Epithelial cell of prostate (primary cell): ENCODE results near the gene RCAN1.
"Not testable (repeated sequence)": the region's sequence is repeated elsewhere in the genome, so short reads cannot be mapped to it uniquely, and the experiment has no call there.

ENCODE experiments used
- DNase-seq: peaks from one replicate; pipeline ENCODE4 v3.0.0-alpha.2; 2011; ENCODE audit warnings: low read depth, low spot score
- H3K27ac ChIP-seq: fragments of 450-650 bp; 2 replicates; pipeline ENCODE4 v1.5.1; 2017; ENCODE audit warnings: mild to moderate bottlenecking

Gene RCAN1

GRCh38 chr21:34623516-34623915, 8.6 kb upstream of the RCAN1 start:
- no peak for DNase-seq
- no peak overlapping the region for H3K27ac ChIP-seq

- DNase-seq, result no peak
Measured at GRCh38 chr21:34621434-34622350, 6.8 kb upstream of the RCAN1 start.

GRCh38 chr21:34619841-34620665, 5.1 kb upstream of the RCAN1 start:
- DNase-seq, result no peak
- no peak overlapping the region for H3K27ac ChIP-seq

More at GRCh38 chr21:34621434-34622350, 6.8 kb upstream of the RCAN1 start:
- H3K27ac ChIP-seq, result no peak overlapping the region

- no peak for DNase-seq
- no peak overlapping the region for H3K27ac ChIP-seq
Measured at GRCh38 chr21:34618941-34619340, 4.0 kb upstream of the RCAN1 start.

- no peak overlapping the region for H3K27ac ChIP-seq
- DNase-seq, result no peak
Measured at GRCh38 chr21:34617753-34618339, 2.9 kb upstream of the RCAN1 start.

GRCh38 chr21:34615487-34615814, 538 bp upstream of the RCAN1 start:
- no peak for DNase-seq
- peak overlapping the region; percentile 42 for H3K27ac ChIP-seq

- H3K27ac ChIP-seq, result no peak overlapping the region
- no peak for DNase-seq
Measured at GRCh38 chr21:34613679-34614627, 960 bp downstream of the RCAN1 start.

- DNase-seq, result no peak
- no peak overlapping the region for H3K27ac ChIP-seq
Measured at GRCh38 chr21:34612557-34612956, 2.4 kb downstream of the RCAN1 start.

- H3K27ac ChIP-seq, result no peak overlapping the region
- no peak for DNase-seq
Measured at GRCh38 chr21:34612056-34612455, 2.9 kb downstream of the RCAN1 start.

- DNase-seq, result no peak
- H3K27ac ChIP-seq, result no peak overlapping the region
Measured at GRCh38 chr21:34611528-34611927, 3.4 kb downstream of the RCAN1 start.

GRCh38 chr21:34609933-34610549, 4.9 kb downstream of the RCAN1 start:
- no peak overlapping the region for H3K27ac ChIP-seq
- DNase-seq, result no peak

- peak; percentile 29 for DNase-seq
- no peak overlapping the region for H3K27ac ChIP-seq
Measured at GRCh38 chr21:34609244-34609932, 5.5 kb downstream of the RCAN1 start.

- H3K27ac ChIP-seq, DNase-seq: not testable (repeated sequence)
Measured at GRCh38 chr21:34607376-34607775, 7.5 kb downstream of the RCAN1 start.

- DNase-seq, result no peak
- no peak overlapping the region for H3K27ac ChIP-seq
Measured at GRCh38 chr21:34606621-34607020, 8.3 kb downstream of the RCAN1 start.

- no peak overlapping the region for H3K27ac ChIP-seq
- no peak for DNase-seq
Measured at GRCh38 chr21:34606051-34606450, 8.9 kb downstream of the RCAN1 start.

GRCh38 chr21:34604956-34605355, 10.0 kb downstream of the RCAN1 start:
- not testable (repeated sequence) for DNase-seq, H3K27ac ChIP-seq

GRCh38 chr21:34604556-34604955, 10.4 kb downstream of the RCAN1 start:
- DNase-seq, result no peak
- H3K27ac ChIP-seq, result no peak overlapping the region

- H3K27ac ChIP-seq, result no peak overlapping the region
- no peak for DNase-seq
Measured at GRCh38 chr21:34603710-34604057, 11.2 kb downstream of the RCAN1 start.
